NCI-H526 (cell line): ENCODE data around the gene PIGU.
"Not testable (repeated sequence)": the region's sequence is repeated elsewhere in the genome, so short reads cannot be mapped to it uniquely, and the experiment has no call there.

Source experiments
- DNase-seq, 2 experiments: peaks; one replicate each; lab custom pipeline; 2025; lab: John Stamatoyannopoulos, UW

Gene PIGU

GRCh38 chr20:34532756-34533155 is 144.1 kb downstream of the PIGU start:
- DNase-seq: no peak

GRCh38 chr20:34532320-34532719 is 144.6 kb downstream of the PIGU start:
- DNase-seq: no peak

GRCh38 chr20:34531608-34532265 is 145.2 kb downstream of the PIGU start:
- no peak for DNase-seq

GRCh38 chr20:34530342-34530741 is 146.6 kb downstream of the PIGU start:
- no peak for DNase-seq

GRCh38 chr20:34529742-34530141 is 147.2 kb downstream of the PIGU start:
- no peak for DNase-seq

GRCh38 chr20:34528921-34529297 is 148.0 kb downstream of the PIGU start:
- no peak for DNase-seq

- DNase-seq: no peak
Observed at GRCh38 chr20:34527016-34527415, 149.9 kb downstream of the PIGU start.

GRCh38 chr20:34526466-34526865 is 150.4 kb downstream of the PIGU start:
- no peak for DNase-seq

- peak; percentile 42 to 61 for DNase-seq
Observed at GRCh38 chr20:34525709-34526416, 151.0 kb downstream of the PIGU start.

GRCh38 chr20:34525342-34525708 is 151.6 kb downstream of the PIGU start:
- no peak for DNase-seq

- DNase-seq: no peak
Observed at GRCh38 chr20:34524426-34524825, 152.5 kb downstream of the PIGU start.

- peak; percentile 53 to 80 for DNase-seq
Observed at GRCh38 chr20:34522969-34523871, 153.7 kb downstream of the PIGU start.

- DNase-seq: not testable (repeated sequence)
Observed at GRCh38 chr20:34519841-34520240, 157.1 kb downstream of the PIGU start.

GRCh38 chr20:34518863-34519262 is 158.0 kb downstream of the PIGU start:
- DNase-seq: not testable (repeated sequence)

GRCh38 chr20:34517114-34517505 is 159.8 kb downstream of the PIGU start:
- DNase-seq: no peak

GRCh38 chr20:34516247-34517113 is 160.4 kb downstream of the PIGU start, which contains the start of gene DYNLRB1:
DYNLRB1 (plus strand) TSS chr20:34516422; CDS start chr20:34516459, 37 bp downstream.
- DNase-seq: peak; percentile 95 to 99

GRCh38 chr20:34515484-34516246 is 161.2 kb downstream of the PIGU start:
- peak; percentile 59 to 85 for DNase-seq

GRCh38 chr20:34514897-34515483 is 161.9 kb downstream of the PIGU start:
- DNase-seq: no peak

- DNase-seq: not testable (repeated sequence)
Observed at GRCh38 chr20:34514034-34514433, 162.9 kb downstream of the PIGU start.

- no peak for DNase-seq
Observed at GRCh38 chr20:34512955-34513419, 163.9 kb downstream of the PIGU start.
